GM19099 (cell line): ENCODE results near the gene SLC48A1.

Experiments used
- POLR2A ChIP-seq: IDR thresholded peaks from 3 replicates; pipeline ENCODE4 v1.6.1; 2011; ENCODE audit warnings: low read depth; ENCODE audit not compliant: insufficient read length; ENCODE audit errors: extremely low read depth

Gene SLC48A1

GRCh38 chr12:47817272-47818006 lies 44.4 kb downstream of the SLC48A1 start:
- TF ChIP-seq POLR2A: no peak

GRCh38 chr12:47818007-47818376 lies 45.0 kb downstream of the SLC48A1 start:
- TF ChIP-seq POLR2A: no peak

GRCh38 chr12:47818467-47819137 lies 45.6 kb downstream of the SLC48A1 start:
- TF ChIP-seq POLR2A: no peak

- no peak for TF ChIP-seq POLR2A
These were observed 46.3 kb downstream of the SLC48A1 start for GRCh38 chr12:47819138-47819895.

- TF ChIP-seq POLR2A: peak; percentile 43
These were observed 47.0 kb downstream of the SLC48A1 start, which contains the start of gene HDAC7 for GRCh38 chr12:47819896-47820630. Gene HDAC7 (minus strand): TSS chr12:47819903. CDS start chr12:47819785, 118 bp downstream.

GRCh38 chr12:47820631-47821345 lies 47.8 kb downstream of the SLC48A1 start:
- no peak for TF ChIP-seq POLR2A

- no peak for TF ChIP-seq POLR2A
These were observed 48.3 kb downstream of the SLC48A1 start for GRCh38 chr12:47821346-47821706.

GRCh38 chr12:47822401-47822800 lies 49.4 kb downstream of the SLC48A1 start:
- TF ChIP-seq POLR2A: no peak

- TF ChIP-seq POLR2A: no peak
These were observed 49.8 kb downstream of the SLC48A1 start for GRCh38 chr12:47822863-47823262.

- no peak for TF ChIP-seq POLR2A
These were observed 50.5 kb downstream of the SLC48A1 start for GRCh38 chr12:47823422-47824086.

- TF ChIP-seq POLR2A: no peak
These were observed 51.2 kb downstream of the SLC48A1 start for GRCh38 chr12:47824198-47824597.

- no peak for TF ChIP-seq POLR2A
These were observed 51.6 kb downstream of the SLC48A1 start for GRCh38 chr12:47824635-47825034.

GRCh38 chr12:47825173-47825639 lies 52.2 kb downstream of the SLC48A1 start:
- no peak for TF ChIP-seq POLR2A

- TF ChIP-seq POLR2A: no peak
These were observed 55.3 kb downstream of the SLC48A1 start for GRCh38 chr12:47828008-47828975.
